Endothelial cell of umbilical vein (primary cell): Measurements from ENCODE around the gene TGFBR2. TPM values are rescaled to one million over a fixed set of nuclear protein-coding genes. Genes with fewer than 3 reads are reported as not detected.

Experiments
- BruUV-seq: library from RNA; stranded (reverse); fragments of 400-500 nt; replicated peaks from 2 replicates; lab custom pipeline; 2021; lab: Mats Ljungman, UMichigan
- CTCF ChIA-PET: fragments of 300-600, 350-600 bp; sonication (Branson Sonifier 250); formaldehyde crosslinking; loops from one replicate; lab custom pipeline; 2021; ENCODE audit warnings: antibody characterized with exemption, inconsistent platforms; lab: Charles Lee
- POLR2A ChIA-PET: fragments of 300-600, 350-600 bp; sonication (Branson Sonifier 250); formaldehyde crosslinking; loops from one replicate; lab custom pipeline; 2021; ENCODE audit warnings: antibody characterized with exemption, inconsistent platforms; lab: Charles Lee
- DNase-seq: peaks from one replicate; pipeline ENCODE4 v3.0.0-alpha.2; 2011; ENCODE audit warnings: low read depth, low spot score
- FAIRE-seq: peaks from 2 replicates; lab custom pipeline; 2011; peaks lifted over from hg19 to GRCh38; lab: Jason Lieb, UNC
- H2AFZ ChIP-seq: 2 replicates; pipeline ENCODE4 v1.6.0; 2012; ENCODE audit warnings: low read depth, low read length, control low read depth, inconsistent platforms
- H3K27ac ChIP-seq: 2 replicates; pipeline ENCODE4 v1.5.1; 2011; ENCODE audit warnings: low read depth, mild to moderate bottlenecking, control low read depth, low read length, moderate library complexity; ENCODE audit not compliant: insufficient read depth
- H3K27me3 ChIP-seq, 2 experiments: 2 replicates each; pipeline versions ENCODE4 v1.6.0 to v1.6.1; 2011; ENCODE audit warnings: low read length in 2 of 2, mixed read lengths in 1 of 2; ENCODE audit not compliant: control insufficient read depth in 2 of 2, insufficient read depth in 2 of 2
- H3K36me3 ChIP-seq, 2 experiments: 2 replicates in 1 of 2; 3 replicates in 1 of 2; pipeline ENCODE4 v1.5.1; 2011; ENCODE audit warnings: low read length in 2 of 2, mild to moderate bottlenecking in 1 of 2, moderate library complexity in 1 of 2; ENCODE audit not compliant: control insufficient read depth in 2 of 2, insufficient read depth in 2 of 2; ENCODE audit errors: extremely low read depth in 1 of 2
- H3K4me1 ChIP-seq: 3 replicates; pipeline ENCODE4 v1.5.1; 2011; ENCODE audit warnings: mild to moderate bottlenecking, low read length; ENCODE audit not compliant: control insufficient read depth, insufficient read depth; ENCODE audit errors: extremely low read depth
- H3K4me2 ChIP-seq: 2 replicates; pipeline ENCODE4 v1.6.1; 2011; ENCODE audit warnings: low read length, control low read depth, mixed read lengths; ENCODE audit not compliant: insufficient read depth
- H3K4me3 ChIP-seq, 3 experiments: fragments of 200-600 bp in 1 of 3; sonication (generic), shearing (Covaris generic) in 1 of 3; replicated peaks in 1 of 3; 2 replicates each; pipeline ENCODE4 v1.5.1; 2011 to 2016; ENCODE audit warnings: control low read depth in 3 of 3, low read length in 3 of 3, mild to moderate bottlenecking in 2 of 3, inconsistent platforms in 1 of 3, low read depth in 1 of 3, moderate library complexity in 1 of 3; ENCODE audit not compliant: insufficient read depth in 1 of 3
- H3K79me2 ChIP-seq: 2 replicates; pipeline ENCODE4 v1.6.0; 2012; ENCODE audit warnings: low read length, inconsistent platforms; ENCODE audit not compliant: control insufficient read depth, insufficient read depth
- H3K9ac ChIP-seq: replicated peaks from 2 replicates; pipeline ENCODE3; 2011; ENCODE audit warnings: low read length, control low read depth; ENCODE audit not compliant: insufficient read depth; ENCODE audit errors: extremely low read depth
- H3K9me1 ChIP-seq: replicated peaks from 3 replicates; pipeline ENCODE4 v1.6.0; 2011; ENCODE audit warnings: mild to moderate bottlenecking, low read length; ENCODE audit not compliant: control insufficient read depth, insufficient read depth; ENCODE audit errors: extremely low read depth
- H3K9me3 ChIP-seq: replicated peaks from 2 replicates; pipeline ENCODE4 v1.5.1; 2012; ENCODE audit warnings: low read length, inconsistent platforms; ENCODE audit not compliant: control insufficient read depth, insufficient read depth
- H4K20me1 ChIP-seq: replicated peaks from 2 replicates; pipeline ENCODE3; 2011; ENCODE audit warnings: mild to moderate bottlenecking, low read length; ENCODE audit not compliant: control insufficient read depth, insufficient read depth; ENCODE audit errors: extremely low read depth
- CTCF ChIP-seq, 2 donors: IDR thresholded peaks; 1 replicate in 1 of 2; 2 replicates in 1 of 2; pipeline ENCODE4 v1.5.1; 2011; ENCODE audit warnings: low read length in 2 of 2, mild to moderate bottlenecking in 2 of 2, moderate library complexity in 2 of 2, control low read depth in 1 of 2, inconsistent platforms in 1 of 2, low read depth in 1 of 2; ENCODE audit not compliant: insufficient read depth in 1 of 2; ENCODE audit errors: extremely low read depth in 1 of 2
- FOS ChIP-seq: IDR thresholded peaks from 2 replicates; pipeline ENCODE4 v1.6.1; 2011; ENCODE audit warnings: mild to moderate bottlenecking, low read length, moderate library complexity, borderline replicate concordance; ENCODE audit not compliant: insufficient read depth
- JUN ChIP-seq: IDR thresholded peaks from 2 replicates; pipeline ENCODE4 v1.6.1; 2011; ENCODE audit warnings: borderline replicate concordance, low read depth; ENCODE audit not compliant: insufficient read length, insufficient read depth
- MAX ChIP-seq: IDR thresholded peaks from 2 replicates; pipeline ENCODE4 v1.6.1; 2011; ENCODE audit not compliant: insufficient read depth, insufficient read length
- MYC ChIP-seq: IDR thresholded peaks from one replicate; pipeline ENCODE4 v1.6.1; 2011; ENCODE audit warnings: mild to moderate bottlenecking, low read depth, low read length
- POLR2AphosphoS5 ChIP-seq: IDR thresholded peaks from 2 replicates; pipeline ENCODE4 v1.6.1; 2012; ENCODE audit warnings: low read depth, mild to moderate bottlenecking, control low read depth, low read length, moderate library complexity; ENCODE audit not compliant: insufficient read depth
- dilution Hi-C: fragments of 300-500 bp; cut with MboI; formaldehyde crosslinking; loops from one replicate; pipeline ENCODE4 v1.15.0; 2019; ENCODE audit warnings: low sequenced_read_pairs; ENCODE audit not compliant: extremely low pct_ligation_motif_present
- intact Hi-C: fragments of 100-400 bp; cut with micrococcal nuclease; formaldehyde crosslinking; loops from one replicate; pipeline ENCODE4 v1.10.0; 2022
- polyA plus RNA-seq, 4 experiments: library from polyadenylated mRNA; depleted of rRNA in 3 of 4; stranded (reverse) in 3 of 4; unstranded in 1 of 4; fragments of >200 nt; gene quantifications; 2 replicates each; pipeline versions ENCODE4 v1.2.1 to v1.2.3, GENCODE V29; 2011 to 2012; ENCODE audit warnings: missing spikeins in 1 of 4
- total RNA-seq: library from RNA; stranded (reverse); gene quantifications from 2 replicates; pipeline ENCODE4 v1.2.3, GENCODE V29; 2021

TGFBR2 gene
- total and polyA plus RNA-seq, 2 donors (not counting 3 experiments of a cell fraction or from before 2014, with no cell fraction given), result 227 to 250 TPM

- POLR2A ChIA-PET, result no interaction called here
- intact Hi-C loops, result no loop called here
- H3K36me3 ChIP-seq, result peaks cover 25 to 59% of the 10 kb centered on the region in 2 experiments
Observed at GRCh38 chr3:30656624-30657141, 50.3 kb downstream of the TGFBR2 start.

More at GRCh38 chr3:30656624-30657141, 50.3 kb downstream of the TGFBR2 start:
- TF ChIP-seq CTCF (IDR thresholded peaks at IDR 0.05; ENCODE audit: extremely low read depth in 1 of 2, insufficient read depth in 1 of 2, low read depth in 1 of 2, low read length in 2 of 2) (no peak), POLR2AphosphoS5 (peak; percentile 12), MAX (no peak), FOS (no peak), JUN (no peak), MYC (no peak)
- no peaks in the 10 kb centered on the region for H3K27me3 ChIP-seq
- FAIRE-seq (no peak), DNase-seq (no peak)
- no peaks in the 10 kb centered on the region for H4K20me1 ChIP-seq
- dilution Hi-C loops, result no loop called here
- H3K4me2 ChIP-seq, result no peak overlapping the region
- peaks cover 67% of the 10 kb centered on the region for H3K79me2 ChIP-seq
- no peak overlapping the region for H3K4me3 ChIP-seq
- H3K9ac ChIP-seq, result no peak overlapping the region
- peak overlapping the region; percentile 98 for H3K27ac ChIP-seq
- CTCF ChIA-PET, result interaction anchor here (2.0 to 3.1 kb wide), 5 partner anchors 26 to 614 kb away, joined by 6 to 18 read pairs (median 11); partner anchors contain the start of gene TGFBR2
- peaks cover 91% of the 10 kb centered on the region for H3K4me1 ChIP-seq
- BruUV-seq, result no TSS peak
- H3K9me3 ChIP-seq, result no peaks in the 10 kb centered on the region
- H2AFZ ChIP-seq, result no peak overlapping the region
- H3K9me1 ChIP-seq, result no peaks in the 10 kb centered on the region
